ENCODE results near the gene HEPN1.

Gene HEPN1

DNA sequence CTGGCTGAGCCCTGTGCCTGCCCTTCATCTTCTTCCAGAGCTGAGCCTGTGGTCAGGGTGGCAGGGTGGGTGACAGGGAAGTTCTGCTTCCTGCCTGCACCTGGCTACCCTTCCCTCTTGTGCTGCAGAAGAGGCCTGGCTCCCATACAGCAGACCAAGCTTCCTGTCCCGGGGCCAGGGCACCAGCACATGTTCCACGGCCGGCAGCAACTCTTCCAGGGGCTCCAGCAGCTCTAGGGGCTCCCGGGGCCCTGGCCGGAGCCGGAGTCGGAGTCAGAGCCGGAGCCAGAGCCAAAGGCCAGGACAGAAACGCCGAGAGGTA, 38.8 kb upstream of the HEPN1 start:
- H3K9me3 ChIP-seq, result no peaks in the 10 kb centered on the region
- H3K4me3 ChIP-seq (ENCODE audit: low read depth in 1 of 2, low read length in 1 of 2), result no peak overlapping the region
- no peaks in the 10 kb centered on the region for H3K36me3 ChIP-seq
- H3K27ac ChIP-seq, result no peak overlapping the region
- H3K4me1 ChIP-seq (ENCODE audit: control insufficient read depth in 1 of 2, insufficient read depth in 1 of 2, low read depth in 1 of 2, low read length in 1 of 2), result peaks cover 9 to 17% of the 10 kb centered on the region in 2 experiments
- TF ChIP-seq, protein P1, sequence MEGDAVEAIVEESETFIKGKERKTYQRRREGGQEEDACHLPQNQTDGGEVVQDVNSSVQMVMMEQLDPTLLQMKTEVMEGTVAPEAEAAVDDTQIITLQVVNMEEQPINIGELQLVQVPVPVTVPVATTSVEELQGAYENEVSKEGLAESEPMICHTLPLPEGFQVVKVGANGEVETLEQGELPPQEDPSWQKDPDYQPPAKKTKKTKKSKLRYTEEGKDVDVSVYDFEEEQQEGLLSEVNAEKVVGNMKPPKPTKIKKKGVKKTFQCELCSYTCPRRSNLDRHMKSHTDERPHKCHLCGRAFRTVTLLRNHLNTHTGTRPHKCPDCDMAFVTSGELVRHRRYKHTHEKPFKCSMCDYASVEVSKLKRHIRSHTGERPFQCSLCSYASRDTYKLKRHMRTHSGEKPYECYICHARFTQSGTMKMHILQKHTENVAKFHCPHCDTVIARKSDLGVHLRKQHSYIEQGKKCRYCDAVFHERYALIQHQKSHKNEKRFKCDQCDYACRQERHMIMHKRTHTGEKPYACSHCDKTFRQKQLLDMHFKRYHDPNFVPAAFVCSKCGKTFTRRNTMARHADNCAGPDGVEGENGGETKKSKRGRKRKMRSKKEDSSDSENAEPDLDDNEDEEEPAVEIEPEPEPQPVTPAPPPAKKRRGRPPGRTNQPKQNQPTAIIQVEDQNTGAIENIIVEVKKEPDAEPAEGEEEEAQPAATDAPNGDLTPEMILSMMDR (IDR thresholded peaks at IDR 0.05), result no peak
- H3K27me3 ChIP-seq, result peaks cover 44% of the 10 kb centered on the region

DNA sequence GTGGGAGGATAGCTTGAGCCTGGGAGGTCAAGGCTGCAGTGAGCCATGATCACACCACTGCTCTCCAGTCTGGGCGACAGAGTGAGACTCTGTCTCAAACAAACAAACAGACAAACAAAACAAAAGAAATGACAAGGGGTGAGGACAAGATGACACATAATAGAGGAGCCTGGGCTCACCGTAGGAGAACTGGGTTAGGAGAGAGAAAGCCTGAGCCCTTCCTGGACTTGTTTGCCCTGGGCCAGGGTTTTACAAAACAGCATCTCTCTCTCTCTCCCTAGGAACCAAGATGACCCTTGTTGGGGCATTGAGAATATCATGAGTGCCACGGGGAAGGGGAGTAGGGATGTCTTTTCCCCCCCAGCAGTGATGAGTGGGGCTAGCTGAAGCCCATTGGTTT, 38.1 kb upstream of the HEPN1 start:
- TF ChIP-seq, protein P1 (IDR thresholded peaks at IDR 0.05), result no peak
- Histone ChIP-seq H3K4me3 (ENCODE audit: low read depth in 1 of 2, low read length in 1 of 2) (no peak overlapping the region), H3K36me3 (no peaks in the 10 kb centered on the region), H3K9me3 (no peaks in the 10 kb centered on the region), H3K27me3 (peaks cover 37% of the 10 kb centered on the region), H3K27ac (no peak overlapping the region), H3K4me1 (ENCODE audit: control insufficient read depth in 1 of 2, insufficient read depth in 1 of 2, low read depth in 1 of 2, low read length in 1 of 2) (peaks cover 4 to 14% of the 10 kb centered on the region in 2 experiments)

DNA sequence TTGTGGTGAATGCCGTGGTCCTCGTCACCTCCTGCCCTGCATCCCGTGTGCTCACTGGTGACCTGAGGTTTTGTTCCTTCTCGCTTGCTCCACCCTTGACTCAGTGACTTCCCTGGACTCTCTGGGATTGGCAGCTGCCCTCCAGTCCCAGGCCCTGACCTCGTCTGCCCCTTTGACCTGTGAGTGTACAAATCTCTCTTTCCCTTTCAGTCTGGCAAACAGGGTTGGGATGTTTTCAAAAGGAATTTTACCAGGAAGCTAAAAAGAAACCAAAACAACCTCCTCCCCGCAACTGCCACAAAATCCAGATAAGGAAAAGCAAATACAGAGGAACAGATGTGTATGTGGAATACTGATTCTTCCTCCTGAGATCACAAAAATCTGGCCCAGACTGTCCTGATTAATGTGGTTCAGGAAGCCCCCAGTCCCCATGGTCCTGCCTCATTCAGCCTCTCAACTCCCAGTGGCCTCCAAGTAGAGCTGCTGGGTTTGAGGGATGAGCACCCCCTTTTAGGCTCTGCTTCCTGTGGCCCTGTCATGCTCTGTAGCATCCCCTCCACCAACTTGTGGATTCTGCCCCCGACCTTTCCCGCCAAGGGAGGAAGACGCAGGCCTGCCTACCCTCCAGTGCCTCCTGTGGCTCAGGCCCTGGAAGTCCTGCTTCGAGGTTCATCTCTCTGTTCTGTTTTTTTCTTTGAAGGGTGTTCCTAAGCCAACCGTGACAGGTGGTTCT, 36.5 kb upstream of the HEPN1 start:
- Histone ChIP-seq H3K27ac (no peak overlapping the region), H3K27me3 (peaks cover 21% of the 10 kb centered on the region), H3K4me1 (ENCODE audit: control insufficient read depth in 1 of 2, insufficient read depth in 1 of 2, low read depth in 1 of 2, low read length in 1 of 2) (no peaks in the 10 kb centered on the region), H3K9me3 (no peaks in the 10 kb centered on the region), H3K36me3 (no peaks in the 10 kb centered on the region), H3K4me3 (ENCODE audit: low read depth in 1 of 2, low read length in 1 of 2) (no peak overlapping the region)
- TF ChIP-seq, protein P1 (IDR thresholded peaks at IDR 0.05), result no peak

DNA sequence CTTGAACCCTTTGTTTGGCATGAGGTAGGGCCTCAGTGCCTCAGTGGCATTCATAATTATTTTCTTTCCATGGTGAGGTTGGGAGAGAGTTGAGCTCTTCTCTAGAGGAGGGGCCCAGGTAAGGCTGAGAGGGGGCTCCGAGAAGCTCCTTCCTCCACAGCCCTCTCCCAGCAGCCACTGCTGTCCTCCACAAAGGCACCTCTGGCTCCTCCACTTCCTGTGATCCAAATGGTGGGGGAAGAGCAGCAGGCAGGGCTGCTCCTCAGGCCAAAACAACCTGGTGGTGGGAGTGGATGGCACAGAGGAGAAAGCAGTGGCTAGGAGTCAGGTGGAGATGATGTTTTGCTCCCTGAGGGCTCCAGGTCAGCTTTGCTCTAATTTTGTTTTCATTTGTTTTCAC, 34.7 kb upstream of the HEPN1 start:
- Histone ChIP-seq H3K27ac (no peak overlapping the region), H3K9me3 (no peaks in the 10 kb centered on the region), H3K27me3 (peaks cover 3% of the 10 kb centered on the region), H3K36me3 (no peaks in the 10 kb centered on the region), H3K4me3 (ENCODE audit: low read depth in 1 of 2, low read length in 1 of 2) (no peak overlapping the region), H3K4me1 (ENCODE audit: control insufficient read depth in 1 of 2, insufficient read depth in 1 of 2, low read depth in 1 of 2, low read length in 1 of 2) (no peaks in the 10 kb centered on the region)
- TF ChIP-seq, protein P1 (IDR thresholded peaks at IDR 0.05), result no peak

DNA sequence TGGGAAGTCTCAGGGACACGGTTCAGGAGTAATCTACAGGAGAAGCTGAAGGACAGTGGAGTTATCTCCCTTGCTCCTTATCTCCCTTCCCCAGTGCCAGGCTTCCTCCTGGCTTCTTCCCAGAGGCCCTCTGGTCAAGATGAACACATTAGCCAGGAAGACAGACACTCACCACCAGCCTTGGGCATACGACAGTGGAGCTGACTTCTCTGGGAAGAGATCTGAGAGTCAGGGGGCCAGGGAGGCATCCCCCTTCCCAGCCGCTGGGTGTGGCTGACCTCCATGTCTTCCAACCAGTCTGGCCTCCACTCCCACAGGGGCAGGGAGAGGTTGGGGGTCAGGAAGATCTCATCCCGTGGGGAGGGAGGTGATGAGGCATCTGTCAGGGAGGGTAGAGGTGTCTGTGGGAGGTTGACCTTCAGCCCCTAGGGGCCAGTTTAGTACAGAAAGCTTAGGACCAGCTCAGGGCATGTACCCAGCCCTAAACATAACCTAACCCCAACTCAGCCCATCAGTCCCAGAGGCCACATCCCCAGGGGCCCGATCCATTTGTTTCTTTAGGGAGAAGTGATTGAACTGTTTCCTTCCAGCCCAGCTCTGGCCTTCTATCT, 34.1 kb upstream of the HEPN1 start:
- H3K27me3 ChIP-seq, result no peaks in the 10 kb centered on the region
- H3K9me3 ChIP-seq, result no peaks in the 10 kb centered on the region
- no peak overlapping the region for H3K27ac ChIP-seq
- no peaks in the 10 kb centered on the region for H3K4me1 ChIP-seq (ENCODE audit: control insufficient read depth in 1 of 2, insufficient read depth in 1 of 2, low read depth in 1 of 2, low read length in 1 of 2)
- TF ChIP-seq, protein P1 (IDR thresholded peaks at IDR 0.05), result no peak
- H3K4me3 ChIP-seq (ENCODE audit: low read depth in 1 of 2, low read length in 1 of 2), result no peak overlapping the region
- no peaks in the 10 kb centered on the region for H3K36me3 ChIP-seq
